ENCODE results near the gene MMEL1.
"Not testable (repeated sequence)": the region's sequence is repeated elsewhere in the genome, so short reads cannot be mapped to it uniquely, and the experiment has no call there.

- TF ChIP-seq CTCF, POLR2A (IDR thresholded peaks at IDR 0.05): not testable (repeated sequence)
Measured at GRCh38 chr1:2659806-2660205, 27.0 kb upstream of the MMEL1 start.

Data from heart left ventricle (tissue), 13 donors.